GM10847 (cell line): ENCODE data around the gene ARHGAP12.

Experiments used
- POLR2A ChIP-seq: IDR thresholded peaks from 2 replicates; pipeline ENCODE4 v1.6.1; 2011; ENCODE audit not compliant: insufficient read length; ENCODE audit errors: extremely low read depth

Gene ARHGAP12

DNA sequence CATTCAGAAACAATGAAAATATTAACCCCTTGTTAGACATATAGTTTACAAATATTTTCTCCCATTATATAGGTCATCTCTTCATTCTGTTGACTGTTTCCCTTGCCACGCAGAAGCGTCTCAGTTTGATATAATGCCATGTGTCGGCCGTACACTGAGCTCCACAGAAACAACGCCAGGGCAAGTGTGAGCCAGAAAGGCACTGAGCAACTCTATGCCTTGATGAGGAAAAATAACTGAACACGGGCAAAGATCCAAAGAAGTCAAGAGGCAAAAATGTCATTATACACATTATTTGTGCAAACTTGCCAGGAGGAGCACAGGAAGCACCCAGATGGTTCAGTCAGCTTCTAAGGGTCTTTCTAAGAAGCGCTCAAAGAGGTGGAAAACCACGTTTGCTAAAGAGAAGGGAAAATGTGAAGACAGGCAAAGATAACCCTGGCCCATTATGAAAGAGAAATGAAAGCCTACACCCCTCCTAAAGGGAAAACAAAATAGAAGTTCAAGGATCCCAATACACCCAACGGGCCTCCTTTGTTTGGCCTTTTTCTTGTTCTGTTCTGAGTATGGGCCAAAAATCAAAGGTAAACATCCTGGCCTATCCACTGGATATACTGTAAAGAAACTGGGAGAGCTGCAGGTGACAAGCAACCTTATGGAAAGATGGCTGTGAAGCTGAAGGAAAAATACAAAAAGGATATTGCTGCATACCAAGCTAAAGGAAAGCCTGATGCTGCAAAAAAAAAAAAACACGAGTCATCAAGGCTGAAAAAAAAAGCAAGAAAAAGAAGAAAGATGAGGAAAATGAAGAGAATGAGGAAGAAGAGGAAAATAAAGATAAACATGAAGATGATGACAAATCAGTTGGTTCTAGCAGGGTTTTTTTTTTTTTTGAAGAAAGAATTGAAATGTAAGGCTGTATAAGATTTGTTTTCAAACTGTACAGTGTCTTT, 15.5 kb downstream of the ARHGAP12 start:
- TF ChIP-seq POLR2A, result no peak

DNA sequence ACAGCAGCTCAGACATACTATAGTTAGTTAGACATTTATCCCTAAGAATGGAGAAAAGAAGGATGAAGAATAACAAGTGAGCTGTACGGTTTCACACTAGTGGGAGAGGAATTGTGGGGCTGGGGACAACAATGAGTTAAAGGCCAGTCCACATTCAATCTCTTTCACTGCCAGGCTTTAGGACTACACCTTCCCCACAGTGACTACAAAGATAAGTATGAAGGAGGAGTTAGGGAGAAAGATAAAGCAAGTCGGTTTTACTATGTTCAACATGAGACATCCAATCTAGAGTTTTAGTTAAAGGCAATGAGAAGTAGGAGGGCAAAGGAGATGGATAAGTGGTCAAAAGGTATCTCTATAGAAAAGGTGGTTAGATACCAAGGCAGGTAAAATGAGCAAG, 16.3 kb downstream of the ARHGAP12 start:
- no peak for TF ChIP-seq POLR2A

DNA sequence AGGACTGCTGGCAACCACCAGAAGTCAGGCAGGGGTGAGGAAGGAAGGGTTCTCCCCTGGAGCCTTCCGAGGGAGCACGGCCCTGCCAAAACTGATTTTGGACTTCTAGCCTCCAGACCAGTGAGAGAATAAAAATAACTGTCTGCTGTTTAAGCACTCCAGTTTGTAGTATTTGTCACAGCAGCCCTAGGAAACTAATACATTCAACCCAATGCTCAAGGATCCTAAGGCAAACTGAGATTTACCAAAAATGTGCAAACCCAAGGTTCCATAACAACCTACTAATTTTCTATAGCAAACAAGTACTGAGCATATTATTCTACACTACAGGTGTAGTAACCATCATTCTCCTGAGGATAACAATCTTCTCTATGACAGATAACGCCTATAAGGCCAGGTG, 18.6 kb downstream of the ARHGAP12 start:
- no peak for TF ChIP-seq POLR2A

DNA sequence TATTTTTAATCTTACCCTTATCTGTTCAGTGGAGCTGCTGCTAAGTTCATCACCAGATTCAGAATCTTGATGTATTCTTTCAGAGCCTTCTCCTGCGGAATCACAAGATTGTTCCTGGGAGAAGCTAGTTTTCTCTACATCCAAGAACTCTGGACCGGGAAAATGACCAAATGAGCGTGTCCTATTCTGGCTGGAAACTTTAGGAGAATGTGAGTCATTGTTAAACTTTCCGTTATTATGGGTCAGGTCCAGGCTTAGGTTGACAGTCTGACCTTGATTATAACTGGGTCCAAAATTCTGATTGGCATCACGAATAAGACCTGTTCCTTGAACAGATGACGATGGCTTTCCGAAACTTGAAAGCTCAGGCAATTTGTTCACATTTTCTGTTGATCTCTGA, 20.5 kb downstream of the ARHGAP12 start:
- TF ChIP-seq POLR2A, result no peak

DNA sequence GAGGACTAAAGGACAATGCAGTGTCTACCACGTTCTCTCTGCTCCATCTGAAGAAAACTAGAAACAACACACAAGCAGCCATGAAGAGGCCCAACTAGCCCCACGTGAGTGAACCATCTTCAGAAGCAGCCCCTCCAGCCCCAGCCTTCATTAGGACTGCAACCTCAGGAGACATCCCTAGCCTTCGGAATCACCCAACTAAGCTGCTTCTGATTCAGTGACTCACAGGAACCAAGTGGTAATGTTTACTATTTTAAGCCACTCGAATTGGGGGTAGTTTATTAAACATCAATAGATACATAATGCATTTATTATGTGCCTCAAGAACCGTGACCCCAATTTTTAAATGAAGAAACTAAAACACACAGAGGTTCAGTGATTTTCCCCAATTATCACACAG, 22.6 kb downstream of the ARHGAP12 start:
- no peak for TF ChIP-seq POLR2A

DNA sequence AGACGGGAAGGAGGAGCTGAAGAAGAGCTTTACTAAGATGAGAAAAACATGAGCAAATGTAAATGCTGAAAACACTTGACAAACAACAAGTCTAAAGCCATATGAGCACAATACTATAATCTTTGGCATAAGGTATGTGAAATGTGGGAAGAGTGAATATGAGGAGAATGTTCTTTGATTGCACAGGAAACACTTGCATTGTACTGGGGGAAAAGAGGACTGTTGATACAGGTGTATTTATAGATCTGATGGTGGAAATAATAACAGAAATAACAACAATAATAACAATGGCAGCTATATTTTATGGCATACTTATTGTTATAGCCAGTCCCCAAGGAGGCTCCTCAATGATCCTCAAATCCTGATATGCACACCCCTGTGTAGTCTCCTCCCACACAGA, 23.0 kb downstream of the ARHGAP12 start:
- TF ChIP-seq POLR2A, result no peak

DNA sequence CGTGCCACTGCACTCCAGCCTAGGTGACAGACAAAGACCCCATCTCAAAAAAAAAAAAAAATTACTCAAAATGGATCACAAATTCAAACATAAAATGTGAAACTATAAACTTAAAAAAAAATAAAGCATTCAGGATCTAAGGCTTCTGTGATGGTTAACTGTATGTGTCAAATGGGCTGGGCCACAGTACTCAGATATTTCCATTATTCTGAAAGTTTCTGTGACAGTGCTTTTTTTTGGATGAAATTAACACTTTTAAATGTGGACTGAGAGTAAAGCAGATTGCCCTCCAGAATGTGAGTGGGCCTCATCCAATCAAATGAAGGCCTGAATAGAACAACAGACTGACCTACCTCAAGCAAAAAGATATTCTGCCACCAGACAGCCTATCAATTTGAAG, 26.0 kb downstream of the ARHGAP12 start:
- TF ChIP-seq POLR2A, result no peak

DNA sequence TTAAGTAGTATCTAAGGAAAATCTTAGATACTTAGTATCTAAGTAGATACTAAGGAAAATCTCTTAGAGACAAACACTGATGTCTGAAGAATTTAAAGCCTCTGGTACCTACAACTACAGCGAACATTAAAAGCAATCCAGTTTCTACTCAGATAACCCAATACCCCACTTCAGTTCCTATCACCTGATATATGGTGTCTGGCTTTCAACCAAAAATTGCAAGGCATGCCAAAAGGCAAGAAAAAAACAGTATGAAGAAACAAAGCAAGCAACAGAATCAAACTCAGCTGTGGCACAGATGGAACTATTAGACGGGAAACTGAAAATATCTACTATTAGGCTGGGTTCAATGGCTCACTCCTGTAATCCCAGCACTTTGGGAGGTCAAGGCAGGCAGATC, 31.1 kb downstream of the ARHGAP12 start:
- no peak for TF ChIP-seq POLR2A

DNA sequence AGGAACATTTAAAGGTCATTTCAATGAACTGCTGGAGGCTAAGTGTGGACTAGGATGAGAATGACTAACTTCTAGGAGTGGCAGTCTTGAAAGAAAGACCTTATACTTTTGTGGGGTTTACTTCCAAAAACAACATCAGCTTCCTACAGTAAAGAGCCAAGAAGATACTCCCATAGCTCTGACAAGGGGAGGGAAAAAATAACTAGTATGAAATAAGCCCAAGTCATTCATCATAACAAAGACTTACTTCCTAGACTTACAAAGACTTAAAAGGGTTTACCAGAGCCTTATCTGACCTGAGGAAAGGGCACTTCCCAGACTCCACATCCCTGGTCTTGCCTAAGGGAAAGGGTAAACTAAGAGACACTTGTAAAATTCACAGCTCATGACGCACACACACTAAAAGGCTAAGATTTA, 31.7 kb downstream of the ARHGAP12 start:
- no peak for TF ChIP-seq POLR2A

DNA sequence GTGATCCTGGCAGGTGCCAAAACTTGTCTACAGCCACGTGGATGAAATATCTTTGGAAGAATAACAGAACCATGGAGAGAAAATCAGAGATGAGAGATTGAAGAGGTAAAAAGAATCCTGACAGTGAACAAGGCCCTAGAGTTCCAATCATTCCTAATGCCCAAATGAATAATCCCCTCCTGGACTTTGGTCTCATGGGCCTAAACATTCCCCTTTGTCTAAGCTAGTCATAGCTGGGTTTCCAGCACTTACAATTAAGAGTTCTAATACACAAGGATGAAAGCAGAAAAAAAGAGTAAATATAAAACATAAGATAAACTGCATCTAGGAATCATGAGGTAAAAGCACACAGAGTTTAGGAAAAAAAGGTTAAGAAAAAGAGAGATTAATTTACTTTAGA, 40.2 kb downstream of the ARHGAP12 start:
- no peak for TF ChIP-seq POLR2A

DNA sequence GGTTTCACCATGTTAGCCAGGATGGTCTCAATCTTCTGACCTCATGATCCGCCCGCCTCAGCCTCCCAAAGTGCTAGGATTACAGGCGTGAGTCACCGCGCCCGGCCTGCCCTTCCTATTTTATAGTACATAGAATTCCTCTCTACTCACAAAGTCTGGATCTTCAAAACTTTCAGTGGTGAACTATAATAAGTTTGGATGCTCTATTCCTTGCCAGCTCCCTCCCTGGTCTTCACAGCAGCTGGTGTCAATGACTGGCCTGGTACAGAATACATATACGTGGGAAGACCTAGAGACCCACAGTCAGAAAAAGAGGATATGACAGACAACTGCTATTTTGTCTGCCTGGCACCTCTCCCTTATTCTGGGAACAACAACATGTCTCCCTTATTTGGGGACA, 40.8 kb downstream of the ARHGAP12 start:
- TF ChIP-seq POLR2A, result no peak

DNA sequence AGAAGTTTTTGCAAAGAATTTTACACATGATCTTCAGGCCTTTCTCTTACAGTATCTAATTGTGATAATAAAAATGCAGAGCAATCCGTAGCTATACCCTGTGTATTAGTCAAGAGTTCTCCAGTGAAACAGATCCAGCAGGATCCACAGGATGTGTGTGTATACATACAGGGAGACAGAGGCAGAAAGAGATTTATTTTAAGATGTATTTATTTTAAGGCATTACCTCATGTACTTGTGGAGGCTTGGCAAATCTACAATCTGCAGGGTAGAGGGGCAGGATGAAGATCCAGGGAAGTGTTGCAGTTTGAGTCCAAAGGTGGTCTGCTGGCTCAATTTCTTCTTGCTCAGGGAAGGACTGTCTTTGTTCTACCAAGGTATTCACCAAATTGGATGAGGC, 41.7 kb downstream of the ARHGAP12 start:
- TF ChIP-seq POLR2A, result no peak

DNA sequence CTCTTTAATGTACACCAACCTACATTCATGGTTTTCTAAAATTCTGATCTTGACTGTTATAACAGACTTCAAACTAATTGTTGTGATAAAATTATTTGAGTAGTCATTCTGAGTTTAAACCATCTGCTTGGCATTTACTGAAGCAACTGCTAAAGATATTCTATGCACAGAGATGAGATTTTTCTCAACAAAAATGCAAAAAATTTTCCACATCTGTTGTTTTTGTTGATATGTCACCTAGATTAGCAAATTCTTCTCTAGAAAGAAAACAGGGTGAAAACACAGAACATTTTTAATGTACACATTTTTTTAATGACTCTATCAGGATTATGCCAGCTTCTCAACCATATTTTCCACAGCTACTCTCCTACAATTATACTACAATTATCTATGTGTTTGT, 42.7 kb downstream of the ARHGAP12 start:
- no peak for TF ChIP-seq POLR2A

DNA sequence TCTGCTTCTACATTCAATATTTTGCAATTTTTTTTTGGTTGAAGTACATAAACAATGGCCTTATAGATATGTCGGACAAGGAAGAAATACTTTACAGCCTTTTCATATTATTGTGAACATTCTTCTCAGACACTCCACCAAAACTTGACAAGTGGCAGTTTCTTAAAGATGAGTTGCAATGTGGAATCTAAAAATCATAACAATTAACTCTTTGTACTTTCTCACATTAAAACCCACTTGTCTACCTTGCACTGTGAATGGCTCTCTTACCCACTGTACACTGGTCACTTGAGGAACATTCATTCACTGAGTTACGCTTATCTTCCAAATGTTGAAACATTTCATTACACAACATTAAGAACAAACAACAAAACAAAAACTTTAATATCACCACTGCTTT, 44.2 kb downstream of the ARHGAP12 start:
- TF ChIP-seq POLR2A, result no peak

DNA sequence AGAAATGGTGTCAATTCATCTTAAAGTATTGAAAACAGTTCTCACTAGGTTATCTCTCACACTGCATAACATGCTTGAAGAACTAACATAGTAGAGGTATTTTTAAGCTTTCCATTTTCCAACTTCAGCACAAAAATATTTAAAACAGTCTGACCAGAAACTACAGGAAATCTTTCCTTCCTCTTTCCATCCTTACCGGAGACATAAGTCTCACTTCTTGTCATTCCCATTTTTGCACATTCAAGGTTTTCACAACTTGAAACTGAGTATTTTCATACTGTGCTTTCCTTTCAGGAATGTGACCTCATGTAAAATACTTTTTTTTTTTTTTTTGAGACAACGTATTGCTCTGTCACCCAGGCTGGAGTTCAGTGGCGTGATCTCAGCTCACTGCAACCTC, 45.2 kb downstream of the ARHGAP12 start:
- TF ChIP-seq POLR2A, result no peak

DNA sequence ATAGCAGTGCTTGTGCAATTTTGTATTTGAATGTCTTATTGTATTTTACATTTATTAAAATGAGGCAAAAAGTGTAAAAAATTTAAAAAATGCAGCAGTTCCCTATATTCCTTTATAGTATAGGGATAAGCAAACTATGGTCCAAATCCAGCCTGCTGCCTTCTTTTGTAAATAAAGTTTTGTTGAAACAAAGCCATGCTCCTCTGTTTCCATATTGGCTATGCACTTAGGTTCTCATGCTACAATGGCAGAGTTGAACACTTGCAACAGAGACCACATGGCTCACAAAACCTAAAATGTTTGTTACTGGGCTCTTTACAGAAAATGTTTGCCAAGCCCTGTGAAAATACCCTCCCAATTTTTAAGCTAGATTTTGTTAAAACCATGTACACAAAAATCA, 50.1 kb downstream of the ARHGAP12 start:
- TF ChIP-seq POLR2A, result no peak
